ENCODE measurements around the gene TMEM255B. TPM values are rescaled to one million over a fixed set of nuclear protein-coding genes. Genes with fewer than 3 reads are reported as not detected.

Gene TMEM255B
- total RNA-seq, 4 donors from 2014 or later: 0.26 to 3.8 (median 1.7) TPM

DNA sequence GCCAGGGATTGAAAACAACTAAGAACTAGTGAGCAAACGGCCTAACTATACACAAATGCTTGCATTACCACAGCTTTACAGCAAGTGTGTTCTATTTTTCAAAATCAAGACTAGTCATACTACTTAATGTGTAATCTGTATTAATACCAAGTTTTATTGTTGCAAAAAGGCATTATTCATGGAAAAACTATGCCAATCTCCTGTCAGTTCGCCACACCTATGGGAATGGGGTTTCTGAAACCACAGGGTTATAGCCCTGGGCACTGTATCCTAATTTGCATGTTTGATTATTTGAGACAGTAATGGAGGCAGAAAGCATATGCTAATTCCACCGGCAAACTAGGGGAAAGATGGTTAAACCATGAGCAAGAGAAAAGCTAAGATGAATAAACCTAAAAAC, 90.5 kb downstream of the TMEM255B start:
- no peak for TF ChIP-seq EP300 (IDR thresholded peaks at IDR 0.05)
- no peak for TF ChIP-seq POLR2AphosphoS5 (IDR thresholded peaks at IDR 0.05)
- no peak for TF ChIP-seq CTCF (IDR thresholded peaks at IDR 0.05)
- Histone ChIP-seq H3K4me3 (no peak overlapping the region), H3K4me1 (peaks cover 57% of the 10 kb centered on the region), H3K27ac (no peak overlapping the region), H3K27me3 (no peaks in the 10 kb centered on the region), H3K36me3 (peaks cover 9% of the 10 kb centered on the region), H3K9me3 (no peaks in the 10 kb centered on the region)
- 49% methylated on average over 3 of the region's 3 CpGs for WGBS
- DNase-seq (ENCODE audit: low spot score in 2 of 2): no peak

DNA sequence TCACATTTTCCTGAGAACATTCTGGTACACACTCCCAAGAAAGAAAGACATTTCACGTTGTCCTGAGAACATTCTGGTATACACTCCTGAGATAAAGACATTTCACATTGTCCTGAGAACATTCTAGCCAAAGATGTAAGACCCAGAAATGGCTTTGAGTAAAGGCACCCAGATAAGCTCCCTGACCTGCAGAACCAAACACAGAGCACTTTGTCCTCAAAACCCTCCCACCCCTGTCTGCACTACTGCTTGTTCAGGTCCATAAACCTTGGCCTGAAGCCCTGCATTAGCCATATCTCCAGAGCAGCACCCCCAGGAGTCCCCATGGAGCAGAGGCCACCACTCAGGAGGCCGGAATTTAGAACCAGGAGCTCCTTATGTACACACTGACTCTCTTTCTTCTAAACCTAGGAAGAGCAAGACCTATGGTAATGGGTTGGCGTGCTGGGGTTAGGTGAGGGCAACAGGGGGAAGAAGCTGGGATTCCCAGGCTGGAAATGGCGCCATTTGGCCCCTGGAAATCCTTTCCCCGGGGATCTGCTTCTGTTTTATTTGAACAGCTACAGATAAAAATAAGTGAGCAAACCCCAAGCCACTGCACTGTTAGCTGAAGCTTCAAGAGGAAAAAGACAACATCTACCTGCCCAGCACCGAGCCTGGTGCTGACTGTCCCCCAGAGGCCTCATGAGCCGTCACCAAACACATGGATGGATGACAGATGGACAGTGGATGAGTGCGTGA, 91.1 kb downstream of the TMEM255B start:
- no peak overlapping the region for H3K4me3 ChIP-seq
- no peak overlapping the region for H3K27ac ChIP-seq
- peak in 1 of 2 donors; percentile 18 for DNase-seq (ENCODE audit: low spot score in 2 of 2)
- no peaks in the 10 kb centered on the region for H3K9me3 ChIP-seq
- WGBS: 88% methylated on average over 8 of the region's 8 CpGs
- H3K36me3 ChIP-seq: peaks cover 9% of the 10 kb centered on the region
- H3K4me1 ChIP-seq: peaks cover 57% of the 10 kb centered on the region
- TF ChIP-seq POLR2A (IDR thresholded peaks at IDR 0.05): no peak
- H3K27me3 ChIP-seq: no peaks in the 10 kb centered on the region

DNA sequence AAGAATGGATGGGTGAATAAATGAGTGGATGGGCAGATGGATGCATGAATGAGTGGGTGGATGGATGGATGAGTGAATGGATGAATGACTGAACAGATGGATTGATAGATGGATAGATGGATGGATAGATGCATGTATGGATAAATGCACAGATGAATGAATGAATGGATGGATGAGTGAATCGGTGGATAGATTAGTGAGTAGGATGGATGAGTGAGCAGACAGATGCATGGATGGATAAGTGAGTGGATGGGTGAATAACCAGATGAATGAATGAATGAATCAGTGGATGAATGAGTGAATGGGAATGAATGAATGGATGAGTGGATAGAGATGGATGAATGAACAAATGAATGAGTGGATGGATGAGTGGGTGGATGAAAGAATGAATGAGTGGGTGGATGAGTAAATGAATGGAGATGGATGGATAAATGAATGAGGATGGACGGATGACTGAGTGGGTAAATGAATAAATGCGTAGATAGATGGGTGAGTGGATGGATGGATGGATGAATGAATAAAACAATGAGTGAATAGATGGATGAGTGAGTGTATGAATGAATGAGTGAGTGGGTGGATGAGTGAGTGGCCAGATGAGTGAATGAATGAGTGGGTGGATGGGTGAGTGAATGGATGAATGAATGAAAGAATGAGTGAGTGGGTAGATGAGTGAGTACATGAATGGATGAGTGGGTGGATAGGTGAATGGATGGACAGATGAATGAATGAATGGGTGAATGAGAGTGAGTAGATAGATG, 91.9 kb downstream of the TMEM255B start:
- H3K4me1 ChIP-seq: peaks cover 61% of the 10 kb centered on the region
- no peak for DNase-seq (ENCODE audit: low spot score in 2 of 2)
- 95% methylated on average over 3 of the region's 3 CpGs for WGBS

GRCh38 chr13:113851480-113851803, 92.4 kb downstream of the TMEM255B start:
- no peak for DNase-seq (ENCODE audit: low spot score in 2 of 2)
- Histone ChIP-seq H3K4me3 (no peak overlapping the region), H3K27me3 (no peaks in the 10 kb centered on the region), H3K9me3 (no peaks in the 10 kb centered on the region), H3K36me3 (peaks cover 7% of the 10 kb centered on the region), H3K4me1 (peaks cover 66% of the 10 kb centered on the region), H3K27ac (no peak overlapping the region)
- WGBS: 91% methylated on average over 1 of the region's 1 CpG
- TF ChIP-seq CTCF (IDR thresholded peaks at IDR 0.05) (no peak), EP300 (IDR thresholded peaks at IDR 0.05) (no peak), POLR2A (IDR thresholded peaks at IDR 0.05) (no peak), POLR2AphosphoS5 (IDR thresholded peaks at IDR 0.05) (no peak)

More for the DNA sequence above, 91.9 kb downstream of the TMEM255B start:
- Histone ChIP-seq H3K27ac (no peak overlapping the region), H3K9me3 (no peaks in the 10 kb centered on the region), H3K36me3 (peaks cover 9% of the 10 kb centered on the region), H3K4me3 (no peak overlapping the region), H3K27me3 (no peaks in the 10 kb centered on the region)
- TF ChIP-seq POLR2A (IDR thresholded peaks at IDR 0.05) (no peak), POLR2AphosphoS5 (IDR thresholded peaks at IDR 0.05) (no peak), CTCF (IDR thresholded peaks at IDR 0.05) (no peak)

GRCh38 chr13:113851826-113852535, 93.0 kb downstream of the TMEM255B start:
- Histone ChIP-seq H3K27me3 (no peaks in the 10 kb centered on the region), H3K4me1 (peaks cover 72% of the 10 kb centered on the region), H3K4me3 (no peak overlapping the region), H3K27ac (no peak overlapping the region), H3K36me3 (peaks cover 2% of the 10 kb centered on the region), H3K9me3 (no peaks in the 10 kb centered on the region)
- peak; percentile 17 to 45 for DNase-seq (ENCODE audit: low spot score in 2 of 2)
- WGBS: 88% methylated on average over 16 of the region's 23 CpGs
- no peak for TF ChIP-seq CTCF (IDR thresholded peaks at IDR 0.05)
- no peak for TF ChIP-seq POLR2A (IDR thresholded peaks at IDR 0.05)
- no peak for TF ChIP-seq POLR2AphosphoS5 (IDR thresholded peaks at IDR 0.05)
- no peak for TF ChIP-seq EP300 (IDR thresholded peaks at IDR 0.05)
